Caco-2 (cell line): ENCODE measurements around the gene PITRM1. TPM values are rescaled to one million over a fixed set of nuclear protein-coding genes. Genes with fewer than 3 reads are reported as not detected.
"Not testable (repeated sequence)": the region's sequence is repeated elsewhere in the genome, so short reads cannot be mapped to it uniquely, and the experiment has no call there.

ENCODE experiments used
- Bru-seq: library from RNA; stranded (reverse); fragments of 400-500 nt; gene quantifications from one replicate; lab custom pipeline; 2021; lab: Mats Ljungman, UMichigan
- BruChase-seq, 2 experiments: library from RNA; stranded (reverse); fragments of 400-500 nt; gene quantifications; one replicate each; lab custom pipeline; 2021; lab: Mats Ljungman, UMichigan
- BruUV-seq: library from RNA; stranded (reverse); fragments of 400-500 nt; replicated peaks from 2 replicates; lab custom pipeline; 2021; lab: Mats Ljungman, UMichigan
- CTCF ChIA-PET: fragments of 300-600 bp; sonication (Branson Sonifier 250); formaldehyde crosslinking; loops from one replicate; lab custom pipeline; 2022; ENCODE audit warnings: antibody characterized with exemption; lab: Charles Lee
- POLR2A ChIA-PET: fragments of 300-600 bp; sonication (Branson Sonifier 250); formaldehyde crosslinking; loops from one replicate; lab custom pipeline; 2022; ENCODE audit warnings: antibody characterized with exemption; lab: Charles Lee
- DNase-seq, 2 experiments: peaks; one replicate each; pipeline versions ENCODE4 v3.0.0 to v3.0.0-alpha.2; 2020 to 2022
- H3K27me3 ChIP-seq: replicated peaks from 2 replicates; pipeline ENCODE4 v1.6.0; 2011; ENCODE audit warnings: low read length; ENCODE audit not compliant: control insufficient read depth, insufficient read depth
- H3K36me3 ChIP-seq: 2 replicates; pipeline ENCODE4 v1.5.1; 2011; ENCODE audit warnings: low read length; ENCODE audit not compliant: control insufficient read depth, insufficient read depth
- H3K4me1 ChIP-seq: fragments of 250-450 bp; sonication (Bioruptor Pico); 2 replicates; pipeline ENCODE4 v1.5.1; 2020; ENCODE audit warnings: mild to moderate bottlenecking
- H3K4me3 ChIP-seq: 2 replicates; pipeline ENCODE4 v1.5.1; 2011; ENCODE audit warnings: low read depth, mild to moderate bottlenecking, control low read depth, low read length
- H3K9me3 ChIP-seq: fragments of 250-450 bp; sonication (Bioruptor Pico); 2 replicates; pipeline ENCODE4 v1.5.1; 2020; ENCODE audit warnings: mild to moderate bottlenecking, moderate library complexity
- H3K27ac Mint-ChIP-seq: one replicate; pipeline ENCODE4 v1.8.0; 2022; ENCODE audit warnings: mixed read lengths; ENCODE audit not compliant: unreplicated experiment
- H3K27me3 Mint-ChIP-seq: one replicate; pipeline ENCODE4 v1.8.0; 2022; ENCODE audit warnings: mixed read lengths; ENCODE audit not compliant: insufficient read depth, unreplicated experiment
- H3K36me3 Mint-ChIP-seq: one replicate; pipeline ENCODE4 v1.8.0; 2022; ENCODE audit warnings: mild to moderate bottlenecking, mixed read lengths; ENCODE audit not compliant: insufficient read depth, unreplicated experiment
- H3K4me1 Mint-ChIP-seq: one replicate; pipeline ENCODE4 v1.8.0; 2022; ENCODE audit warnings: low read depth, mixed read lengths; ENCODE audit not compliant: unreplicated experiment
- H3K4me3 Mint-ChIP-seq: one replicate; pipeline ENCODE4 v1.8.0; 2022; ENCODE audit warnings: mild to moderate bottlenecking, moderate library complexity, mixed read lengths; ENCODE audit not compliant: unreplicated experiment
- H3K9me3 Mint-ChIP-seq: one replicate; pipeline ENCODE4 v1.8.0; 2022; ENCODE audit warnings: mixed read lengths; ENCODE audit not compliant: unreplicated experiment
- CTCF ChIP-seq, 2 experiments: fragments of 200-600 bp in 1 of 2; IDR thresholded peaks; 1 replicate in 1 of 2; 2 replicates in 1 of 2; pipeline versions ENCODE4 v1.5.1 to v1.8.0; 2011 to 2022; ENCODE audit warnings: antibody characterized with exemption in 1 of 2, control low read depth in 1 of 2, inconsistent platforms in 1 of 2, low read depth in 1 of 2, low read length in 1 of 2, mild to moderate bottlenecking in 1 of 2, moderate library complexity in 1 of 2; ENCODE audit not compliant: insufficient read depth in 1 of 2, severe bottlenecking in 1 of 2, unreplicated experiment in 1 of 2
- intact Hi-C: fragments of 100-400 bp; cut with micrococcal nuclease; formaldehyde crosslinking; loops from one replicate; pipeline ENCODE4 v1.10.0; 2022; ENCODE audit not compliant: unreplicated experiment
- long read RNA-seq: library from polyadenylated mRNA; stranded (forward); transcript quantifications from one replicate; pipeline ENCODE4 v2.0.0, GENCODE V29; 2022
- total RNA-seq: library from RNA; stranded (reverse); gene quantifications from 2 replicates; pipeline ENCODE4 v1.2.3, GENCODE V29; 2022

Gene PITRM1
- total RNA-seq (80.5 and 85.4 TPM in 2 replicates), Bru-seq, nascent RNA (percentile 80 among the genes with signal in this experiment), BruChase-seq, experiment 1, labeled RNA remaining after a 2-hour chase (percentile 82 among the genes with signal in this experiment), BruChase-seq, experiment 2, labeled RNA remaining after a 6-hour chase (percentile 85 among the genes with signal in this experiment)
- long read RNA-seq, transcript PITRM1-201 (27 exons, 3,450 nt), result major isoform, 41 of 88 reads
- long read RNA-seq, partial matches to known transcripts, result 34 of 88 reads
- long read RNA-seq, other reads (novel, unspliced or antisense), result 13 of 88 reads

GRCh38 chr10:3172446-3173170, at the start of gene PITRM1:
PITRM1 (minus strand) TSS chr10:3172782; CDS start chr10:3172772, 10 bp downstream.
- no peaks in the 10 kb centered on the region; the same call in 1 of the 2 replicates for H3K36me3 ChIP-seq
- H3K27me3 ChIP-seq, result no peaks in the 10 kb centered on the region
- H3K4me3 ChIP-seq, result peak within 1 kb of the TSS; percentile 99
- no peaks in the 10 kb centered on the region for H3K9me3 ChIP-seq
- H3K27ac Mint-ChIP-seq, result peak within 1 kb of the TSS; percentile 81
- DNase-seq, result peak; percentile 100
- no peak for TF ChIP-seq CTCF (IDR thresholded peaks at IDR 0.05; ENCODE audit: insufficient read depth in 1 of 2, low read depth in 1 of 2, low read length in 1 of 2, severe bottlenecking in 1 of 2, unreplicated experiment in 1 of 2)
- no TSS peak for BruUV-seq
- peaks cover 6% of the 10 kb centered on the region for H3K27me3 Mint-ChIP-seq
- H3K4me1 Mint-ChIP-seq, result peaks cover 8% of the 10 kb centered on the region
- intact Hi-C loops, result loop anchor here (1.0 to 5.0 kb wide), 4 partner anchors 42 to 570 kb away; no protein-coding TSS in a partner anchor
- H3K36me3 Mint-ChIP-seq, result peaks cover 20% of the 10 kb centered on the region
- CTCF ChIA-PET, result interaction anchor here (0.6 to 2.3 kb wide), 5 partner anchors 21 to 1115 kb away, joined by 3 to 9 read pairs (median 3); no protein-coding TSS in a partner anchor
- peak within 1 kb of the TSS; percentile 79 for H3K4me3 Mint-ChIP-seq
- POLR2A ChIA-PET, result interaction anchor here (0.6 to 1.8 kb wide), 11 partner anchors 9 to 680 kb away, joined by 3 to 15 read pairs (median 4); no protein-coding TSS in a partner anchor
- H3K4me1 ChIP-seq, result peaks cover 5% of the 10 kb centered on the region; the same call in 1 of the 2 replicates
- no peaks in the 10 kb centered on the region for H3K9me3 Mint-ChIP-seq

GRCh38 chr10:3222068-3222467, 49.5 kb upstream of the PITRM1 start:
- H3K36me3 Mint-ChIP-seq, result no peaks in the 10 kb centered on the region
- H3K4me1 Mint-ChIP-seq, result no peaks in the 10 kb centered on the region
- Histone ChIP-seq H3K36me3 (no peaks in the 10 kb centered on the region), H3K9me3 (no peaks in the 10 kb centered on the region; the same call in 1 of the 2 replicates), H3K4me3 (no peak overlapping the region), H3K4me1 (no peaks in the 10 kb centered on the region), H3K27me3 (no peaks in the 10 kb centered on the region)
- intact Hi-C loops, result no loop called here
- TF ChIP-seq CTCF (IDR thresholded peaks at IDR 0.05; ENCODE audit: insufficient read depth in 1 of 2, low read depth in 1 of 2, low read length in 1 of 2, severe bottlenecking in 1 of 2, unreplicated experiment in 1 of 2), result no peak
- H3K9me3 Mint-ChIP-seq, result peaks cover 14% of the 10 kb centered on the region
- no peak overlapping the region for H3K4me3 Mint-ChIP-seq
- peaks cover 3% of the 10 kb centered on the region for H3K27me3 Mint-ChIP-seq
- POLR2A ChIA-PET, result no interaction called here
- no peak overlapping the region for H3K27ac Mint-ChIP-seq
- no peak for DNase-seq
- CTCF ChIA-PET, result no interaction called here
- no TSS peak for BruUV-seq

- H3K36me3 Mint-ChIP-seq, DNase-seq, POLR2A ChIA-PET, H3K4me1 ChIP-seq, H3K36me3 ChIP-seq, H3K27ac Mint-ChIP-seq, H3K4me1 Mint-ChIP-seq, H3K4me3 ChIP-seq, H3K27me3 Mint-ChIP-seq, intact Hi-C loops, BruUV-seq, H3K27me3 ChIP-seq, H3K9me3 ChIP-seq, CTCF ChIA-PET, H3K4me3 Mint-ChIP-seq: not testable (repeated sequence)
- H3K9me3 Mint-ChIP-seq, result peaks cover 14% of the 10 kb centered on the region
Measured at GRCh38 chr10:3221601-3222000, 49.0 kb upstream of the PITRM1 start.
